Endothelial cell (in vitro differentiated cells): Measurements from ENCODE around the gene COL6A5. TPM values are rescaled to one million over a fixed set of nuclear protein-coding genes. Genes with fewer than 3 reads are reported as not detected.

Experiments used
- DNase-seq: peaks from one replicate; pipeline ENCODE4 v3.0.0; 2021; ENCODE audit warnings: low spot score
- H3K27ac Mint-ChIP-seq: one replicate; pipeline ENCODE4 v1.8.0; 2021; ENCODE audit warnings: mixed read lengths, inconsistent platforms; ENCODE audit not compliant: unreplicated experiment
- H3K27me3 Mint-ChIP-seq: one replicate; pipeline ENCODE4 v1.8.0; 2021; ENCODE audit warnings: mild to moderate bottlenecking, moderate library complexity, mixed read lengths, inconsistent platforms; ENCODE audit not compliant: unreplicated experiment
- H3K36me3 Mint-ChIP-seq: one replicate; pipeline ENCODE4 v1.8.0; 2021; ENCODE audit warnings: mild to moderate bottlenecking, low read depth, mixed read lengths, inconsistent platforms; ENCODE audit not compliant: unreplicated experiment
- H3K4me1 Mint-ChIP-seq: one replicate; pipeline ENCODE4 v1.8.0; 2021; ENCODE audit warnings: mild to moderate bottlenecking, mixed read lengths, inconsistent platforms; ENCODE audit not compliant: unreplicated experiment
- H3K4me3 Mint-ChIP-seq: one replicate; pipeline ENCODE4 v1.8.0; 2021; ENCODE audit warnings: mild to moderate bottlenecking, mixed read lengths, inconsistent platforms; ENCODE audit not compliant: unreplicated experiment
- H3K9me3 Mint-ChIP-seq: one replicate; pipeline ENCODE4 v1.8.0; 2021; ENCODE audit warnings: mixed read lengths, inconsistent platforms; ENCODE audit not compliant: unreplicated experiment
- long read RNA-seq: library from polyadenylated mRNA; unstranded; transcript quantifications from one replicate; pipeline ENCODE4 v2.0.0, GENCODE V29; 2020; ENCODE audit not compliant: unreplicated experiment
- total RNA-seq: library from RNA; stranded (reverse); fragmentation: NEBNext Ultra II Directional; extraction: Animal tissue kit (Norgen Biotek cat#: 25700); gene quantifications from one replicate; pipeline ENCODE4 v1.2.1, GENCODE V29; 2021; ENCODE audit not compliant: unreplicated experiment
- TF ChIP-seq, protein P1 (sequence below): fragments of 200-600 bp; sonication (generic); IDR thresholded peaks from one replicate; pipeline ENCODE4 v1.5.0; 2021; ENCODE audit warnings: antibody characterized with exemption; ENCODE audit not compliant: unreplicated experiment

COL6A5 gene, protein sequence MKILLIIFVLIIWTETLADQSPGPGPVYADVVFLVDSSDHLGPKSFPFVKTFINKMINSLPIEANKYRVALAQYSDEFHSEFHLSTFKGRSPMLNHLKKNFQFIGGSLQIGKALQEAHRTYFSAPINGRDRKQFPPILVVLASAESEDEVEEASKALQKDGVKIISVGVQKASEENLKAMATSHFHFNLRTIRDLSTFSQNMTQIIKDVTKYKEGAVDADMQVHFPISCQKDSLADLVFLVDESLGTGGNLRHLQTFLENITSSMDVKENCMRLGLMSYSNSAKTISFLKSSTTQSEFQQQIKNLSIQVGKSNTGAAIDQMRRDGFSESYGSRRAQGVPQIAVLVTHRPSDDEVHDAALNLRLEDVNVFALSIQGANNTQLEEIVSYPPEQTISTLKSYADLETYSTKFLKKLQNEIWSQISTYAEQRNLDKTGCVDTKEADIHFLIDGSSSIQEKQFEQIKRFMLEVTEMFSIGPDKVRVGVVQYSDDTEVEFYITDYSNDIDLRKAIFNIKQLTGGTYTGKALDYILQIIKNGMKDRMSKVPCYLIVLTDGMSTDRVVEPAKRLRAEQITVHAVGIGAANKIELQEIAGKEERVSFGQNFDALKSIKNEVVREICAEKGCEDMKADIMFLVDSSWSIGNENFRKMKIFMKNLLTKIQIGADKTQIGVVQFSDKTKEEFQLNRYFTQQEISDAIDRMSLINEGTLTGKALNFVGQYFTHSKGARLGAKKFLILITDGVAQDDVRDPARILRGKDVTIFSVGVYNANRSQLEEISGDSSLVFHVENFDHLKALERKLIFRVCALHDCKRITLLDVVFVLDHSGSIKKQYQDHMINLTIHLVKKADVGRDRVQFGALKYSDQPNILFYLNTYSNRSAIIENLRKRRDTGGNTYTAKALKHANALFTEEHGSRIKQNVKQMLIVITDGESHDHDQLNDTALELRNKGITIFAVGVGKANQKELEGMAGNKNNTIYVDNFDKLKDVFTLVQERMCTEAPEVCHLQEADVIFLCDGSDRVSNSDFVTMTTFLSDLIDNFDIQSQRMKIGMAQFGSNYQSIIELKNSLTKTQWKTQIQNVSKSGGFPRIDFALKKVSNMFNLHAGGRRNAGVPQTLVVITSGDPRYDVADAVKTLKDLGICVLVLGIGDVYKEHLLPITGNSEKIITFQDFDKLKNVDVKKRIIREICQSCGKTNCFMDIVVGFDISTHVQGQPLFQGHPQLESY (N-terminal part only)
- total RNA-seq: not detected
- long read RNA-seq, partial matches to known transcripts: 0 of 1 reads
- long read RNA-seq, other reads (novel, unspliced or antisense): 1 of 1 reads

DNA sequence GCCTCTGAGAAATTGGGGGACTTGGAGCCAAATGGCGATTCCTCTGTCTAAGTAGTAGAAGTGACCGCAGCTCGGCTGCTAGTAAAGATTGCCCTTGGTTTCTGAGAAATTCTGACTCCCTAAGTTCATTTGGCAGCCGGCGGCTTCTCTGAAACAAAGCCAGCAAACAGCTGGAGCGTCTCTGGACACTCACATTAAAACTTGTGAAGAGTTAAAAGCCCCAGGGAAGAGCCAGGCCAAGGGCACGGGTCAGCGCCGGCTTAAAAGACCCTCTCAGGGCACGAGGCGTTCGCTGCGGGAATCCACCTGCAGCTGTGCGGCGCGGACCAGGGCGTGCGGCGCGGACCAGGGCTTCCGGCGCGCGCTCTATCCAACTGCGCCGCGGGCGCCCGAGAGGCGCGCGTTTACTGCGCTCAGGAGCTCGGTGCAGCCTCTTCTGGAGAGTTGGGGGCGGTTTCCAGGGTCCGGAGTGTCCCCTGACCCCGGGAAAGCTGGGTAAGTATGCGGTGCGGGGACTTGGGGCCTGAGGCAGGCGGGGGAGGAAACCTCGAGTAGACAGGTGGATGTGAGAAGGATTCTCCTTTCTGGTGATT is at the start of gene COL6A5:
TSS of gene COL6A5 (plus strand) at position 186 of the 593 bp plus-strand sequence. CDS start 27,967 bp downstream, outside the sequence.
- no peaks in the 10 kb centered on the region for H3K36me3 Mint-ChIP-seq
- H3K4me3 Mint-ChIP-seq: peak within 1 kb of the TSS; percentile 29
- no peak within 1 kb of the TSS for H3K27ac Mint-ChIP-seq
- DNase-seq: peak; percentile 10
- no peaks in the 10 kb centered on the region for H3K9me3 Mint-ChIP-seq
- TF ChIP-seq, protein P1, sequence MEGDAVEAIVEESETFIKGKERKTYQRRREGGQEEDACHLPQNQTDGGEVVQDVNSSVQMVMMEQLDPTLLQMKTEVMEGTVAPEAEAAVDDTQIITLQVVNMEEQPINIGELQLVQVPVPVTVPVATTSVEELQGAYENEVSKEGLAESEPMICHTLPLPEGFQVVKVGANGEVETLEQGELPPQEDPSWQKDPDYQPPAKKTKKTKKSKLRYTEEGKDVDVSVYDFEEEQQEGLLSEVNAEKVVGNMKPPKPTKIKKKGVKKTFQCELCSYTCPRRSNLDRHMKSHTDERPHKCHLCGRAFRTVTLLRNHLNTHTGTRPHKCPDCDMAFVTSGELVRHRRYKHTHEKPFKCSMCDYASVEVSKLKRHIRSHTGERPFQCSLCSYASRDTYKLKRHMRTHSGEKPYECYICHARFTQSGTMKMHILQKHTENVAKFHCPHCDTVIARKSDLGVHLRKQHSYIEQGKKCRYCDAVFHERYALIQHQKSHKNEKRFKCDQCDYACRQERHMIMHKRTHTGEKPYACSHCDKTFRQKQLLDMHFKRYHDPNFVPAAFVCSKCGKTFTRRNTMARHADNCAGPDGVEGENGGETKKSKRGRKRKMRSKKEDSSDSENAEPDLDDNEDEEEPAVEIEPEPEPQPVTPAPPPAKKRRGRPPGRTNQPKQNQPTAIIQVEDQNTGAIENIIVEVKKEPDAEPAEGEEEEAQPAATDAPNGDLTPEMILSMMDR: no peak
- H3K27me3 Mint-ChIP-seq: peaks cover 1% of the 10 kb centered on the region
- H3K4me1 Mint-ChIP-seq: no peaks in the 10 kb centered on the region

DNA sequence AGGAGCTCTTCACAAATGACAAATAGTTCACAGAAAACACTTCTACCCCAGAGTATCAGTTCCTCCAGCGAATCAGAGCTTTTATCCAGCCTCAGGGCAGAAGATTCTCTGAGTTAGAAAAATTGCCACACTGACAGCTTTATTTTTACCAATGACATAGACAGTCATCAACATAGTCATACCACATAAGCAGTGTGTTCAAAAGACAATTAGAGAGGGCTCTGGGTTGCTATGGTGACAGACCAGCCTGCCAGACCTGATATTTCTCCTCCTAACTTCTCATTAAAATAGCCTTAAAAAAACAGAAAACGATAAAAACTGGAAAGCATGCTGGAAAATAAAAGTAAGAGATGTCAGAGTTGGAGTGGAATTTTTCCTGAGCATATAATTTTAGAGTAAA is 45.9 kb upstream of the COL6A5 start:
- Mint-ChIP-seq H3K27ac (no peak overlapping the region), H3K9me3 (no peaks in the 10 kb centered on the region), H3K4me3 (no peak overlapping the region), H3K36me3 (no peaks in the 10 kb centered on the region), H3K4me1 (no peaks in the 10 kb centered on the region), H3K27me3 (no peaks in the 10 kb centered on the region)
- no peak for DNase-seq
- TF ChIP-seq, protein P1: no peak

DNA sequence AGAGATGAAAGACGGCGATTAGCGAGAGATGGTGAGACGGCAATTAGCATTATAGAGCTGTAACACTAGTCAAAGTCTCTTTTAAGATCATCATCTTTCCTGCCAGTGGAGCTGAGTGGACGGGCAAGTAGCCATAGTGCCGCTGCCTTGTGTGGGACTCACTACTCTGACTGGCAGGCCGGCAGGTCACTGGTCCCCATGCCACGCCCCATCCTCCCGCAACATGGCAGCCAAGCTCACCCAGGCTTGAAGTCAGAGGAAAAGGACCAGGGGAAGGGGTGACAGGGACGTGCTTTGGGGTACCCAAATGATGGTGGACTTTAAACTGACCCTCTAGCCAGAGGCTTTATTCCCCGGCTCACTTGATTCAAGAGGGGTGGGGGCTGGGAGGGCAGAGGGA is 44.6 kb upstream of the COL6A5 start:
- H3K27ac Mint-ChIP-seq: no peak overlapping the region
- H3K27me3 Mint-ChIP-seq: no peaks in the 10 kb centered on the region
- no peaks in the 10 kb centered on the region for H3K4me1 Mint-ChIP-seq
- TF ChIP-seq, protein P1: no peak
- H3K9me3 Mint-ChIP-seq: no peaks in the 10 kb centered on the region
- H3K36me3 Mint-ChIP-seq: no peaks in the 10 kb centered on the region
- DNase-seq: no peak
- H3K4me3 Mint-ChIP-seq: no peak overlapping the region

DNA sequence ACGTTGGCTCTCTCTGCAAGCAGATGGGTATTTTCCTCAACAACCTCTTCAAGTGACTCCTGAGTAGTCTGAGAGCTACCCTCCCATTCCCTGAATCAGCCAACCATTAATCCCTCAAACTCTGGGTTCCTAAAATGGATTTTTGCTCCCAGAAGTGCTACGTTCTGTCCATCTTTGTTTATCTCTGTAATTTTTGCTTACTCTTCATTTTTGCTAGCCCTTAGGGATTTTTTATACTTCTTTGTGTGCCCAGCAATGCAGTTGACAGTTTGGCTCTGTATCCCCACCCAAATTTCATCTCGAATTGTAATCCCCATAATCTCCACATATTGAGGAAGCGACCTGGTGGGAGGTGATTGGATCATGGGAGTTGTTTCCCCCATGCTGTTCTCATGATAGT is 35.4 kb upstream of the COL6A5 start:
- H3K4me1 Mint-ChIP-seq: no peaks in the 10 kb centered on the region
- DNase-seq: no peak
- no peaks in the 10 kb centered on the region for H3K9me3 Mint-ChIP-seq
- H3K27ac Mint-ChIP-seq: no peak overlapping the region
- H3K4me3 Mint-ChIP-seq: no peak overlapping the region
- no peaks in the 10 kb centered on the region for H3K36me3 Mint-ChIP-seq
- TF ChIP-seq, protein P1: no peak
- no peaks in the 10 kb centered on the region for H3K27me3 Mint-ChIP-seq
